Transverse colon (tissue), 4 donors: Measurements from ENCODE around the gene PARN. TPM values are rescaled to one million over a fixed set of nuclear protein-coding genes. Genes with fewer than 3 reads are reported as not detected.

Source experiments
- DNase-seq: peaks from one replicate; pipeline ENCODE4 v3.0.0-alpha.2; 2019
- H3K27ac ChIP-seq, 4 donors: fragments of 200-600 bp; sonication (generic); 2 replicates each; pipeline ENCODE4 v1.5.1; 2016 to 2018; ENCODE audit warnings: inconsistent platforms in 4 of 4
- H3K27me3 ChIP-seq: fragments of 200-600 bp; sonication (generic); 2 replicates; pipeline ENCODE4 v1.5.1; 2017; ENCODE audit warnings: inconsistent platforms
- H3K36me3 ChIP-seq, 4 donors: fragments of 200-600 bp; sonication (generic); 2 replicates each; pipeline ENCODE4 v1.5.1; 2017 to 2019; ENCODE audit warnings: inconsistent platforms in 4 of 4
- H3K4me1 ChIP-seq, 4 donors: fragments of 200-600 bp; sonication (generic); 2 replicates each; pipeline ENCODE4 v1.5.1; 2017 to 2020; ENCODE audit warnings: inconsistent platforms in 4 of 4
- H3K4me3 ChIP-seq, 4 donors: fragments of 200-600 bp; sonication (generic); 1 replicate in 1 of 4; 2 replicates in 3 of 4; pipeline versions ENCODE4 v1.5.1 to v1.6.1; 2017 to 2019; ENCODE audit warnings: inconsistent platforms in 4 of 4
- H3K9me3 ChIP-seq, 2 donors: fragments of 200-600 bp; sonication (generic); 2 replicates each; pipeline ENCODE4 v1.5.1; 2017 to 2019; ENCODE audit warnings: inconsistent platforms in 2 of 2
- EP300 ChIP-seq: sonication (generic); formaldehyde crosslinking; IDR thresholded peaks from one replicate; pipeline ENCODE4 v1.6.1; 2017; ENCODE audit warnings: antibody characterized with exemption, low read depth
- POLR2A ChIP-seq: fragments of 450-650 bp; IDR thresholded peaks from one replicate; pipeline ENCODE4 v1.6.1; 2016; ENCODE audit warnings: antibody characterized with exemption, mild to moderate bottlenecking, moderate library complexity
- POLR2AphosphoS5 ChIP-seq, 3 donors: sonication (generic); formaldehyde crosslinking; IDR thresholded peaks; one replicate each; pipeline ENCODE4 v1.6.1; 2016; ENCODE audit warnings: antibody characterized with exemption in 3 of 3
- WGBS, 2 donors: methylation state at CpG; one replicate each; pipeline ENCODE4 v1.1.5; 2018; ENCODE audit warnings: low coverage in 1 of 2; 5-methylcytosine and 5-hydroxymethylcytosine counted together
- in situ Hi-C, 4 donors: fragments of 200-750 bp; cut with MboI; loops; one replicate each; pipeline versions ENCODE4 v1.15.0 to v1.15.1; 2017; ENCODE audit warnings: low sequenced_read_pairs in 3 of 4, low pct_ligation_motif_present in 1 of 4, low pct_unique_long_range_greater_than_20kb in 1 of 4
- intact Hi-C: fragments of 100-400 bp; cut with DNase I; formaldehyde crosslinking; loops from one replicate; pipeline ENCODE4 v1.15.1; 2023; ENCODE audit warnings: low total_unique reads
- total RNA-seq, 4 donors: library from RNA; depleted of rRNA; stranded (reverse); fragments of >200 nt; gene quantifications; one replicate each; pipeline ENCODE4 v1.1.0, GENCODE V29; 2016
- TF ChIP-seq, protein P1 (sequence below), 5 experiments: fragments of 200-600 bp in 3 of 5; fragments of 450-650 bp in 2 of 5; sonication (generic) in 3 of 5; IDR thresholded peaks; 1 replicate in 2 of 5; 2 replicates in 3 of 5; pipeline ENCODE4 v1.5.1; 2016 to 2017; ENCODE audit warnings: antibody characterized with exemption in 5 of 5, inconsistent platforms in 3 of 5, mild to moderate bottlenecking in 2 of 5, moderate library complexity in 1 of 5

PARN gene
- total RNA-seq, 4 donors from 2014 or later: 26.9 to 57.3 (median 34.1) TPM

DNA sequence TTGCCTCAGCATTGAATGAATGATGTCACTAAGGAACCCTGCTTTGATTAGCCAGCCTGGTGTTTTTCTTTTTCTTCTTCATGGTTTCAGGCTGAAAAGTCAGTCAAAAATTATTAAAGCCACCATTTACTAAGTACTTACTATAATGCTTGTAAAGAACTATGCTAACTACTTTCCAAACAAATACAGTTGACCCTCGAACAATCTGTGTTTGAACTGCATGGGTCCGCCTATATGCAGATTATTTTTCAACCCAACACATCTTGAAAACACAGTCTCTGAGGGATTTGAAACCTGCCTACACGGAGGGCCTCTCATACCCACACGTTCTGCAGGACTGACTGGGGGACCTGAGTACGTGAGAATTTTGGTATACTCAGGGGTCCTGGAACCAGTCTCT is 136.3 kb downstream of the PARN start:
- Histone ChIP-seq H3K4me1 (peaks cover 0 to 2% (median 0%) of the 10 kb centered on the region in 4 donors), H3K9me3 (no peaks in the 10 kb centered on the region), H3K4me3 (no peak overlapping the region), H3K36me3 (no peaks in the 10 kb centered on the region), H3K27me3 (no peaks in the 10 kb centered on the region), H3K27ac (no peak overlapping the region)
- intact Hi-C loops: no loop called here
- WGBS, 2 donors: 90 to 94% methylated on average over 5 of the region's 5 CpGs
- in situ Hi-C loops: no loop called here
- TF ChIP-seq, protein P1, sequence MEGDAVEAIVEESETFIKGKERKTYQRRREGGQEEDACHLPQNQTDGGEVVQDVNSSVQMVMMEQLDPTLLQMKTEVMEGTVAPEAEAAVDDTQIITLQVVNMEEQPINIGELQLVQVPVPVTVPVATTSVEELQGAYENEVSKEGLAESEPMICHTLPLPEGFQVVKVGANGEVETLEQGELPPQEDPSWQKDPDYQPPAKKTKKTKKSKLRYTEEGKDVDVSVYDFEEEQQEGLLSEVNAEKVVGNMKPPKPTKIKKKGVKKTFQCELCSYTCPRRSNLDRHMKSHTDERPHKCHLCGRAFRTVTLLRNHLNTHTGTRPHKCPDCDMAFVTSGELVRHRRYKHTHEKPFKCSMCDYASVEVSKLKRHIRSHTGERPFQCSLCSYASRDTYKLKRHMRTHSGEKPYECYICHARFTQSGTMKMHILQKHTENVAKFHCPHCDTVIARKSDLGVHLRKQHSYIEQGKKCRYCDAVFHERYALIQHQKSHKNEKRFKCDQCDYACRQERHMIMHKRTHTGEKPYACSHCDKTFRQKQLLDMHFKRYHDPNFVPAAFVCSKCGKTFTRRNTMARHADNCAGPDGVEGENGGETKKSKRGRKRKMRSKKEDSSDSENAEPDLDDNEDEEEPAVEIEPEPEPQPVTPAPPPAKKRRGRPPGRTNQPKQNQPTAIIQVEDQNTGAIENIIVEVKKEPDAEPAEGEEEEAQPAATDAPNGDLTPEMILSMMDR (IDR thresholded peaks at IDR 0.05): no peak
- DNase-seq: no peak

DNA sequence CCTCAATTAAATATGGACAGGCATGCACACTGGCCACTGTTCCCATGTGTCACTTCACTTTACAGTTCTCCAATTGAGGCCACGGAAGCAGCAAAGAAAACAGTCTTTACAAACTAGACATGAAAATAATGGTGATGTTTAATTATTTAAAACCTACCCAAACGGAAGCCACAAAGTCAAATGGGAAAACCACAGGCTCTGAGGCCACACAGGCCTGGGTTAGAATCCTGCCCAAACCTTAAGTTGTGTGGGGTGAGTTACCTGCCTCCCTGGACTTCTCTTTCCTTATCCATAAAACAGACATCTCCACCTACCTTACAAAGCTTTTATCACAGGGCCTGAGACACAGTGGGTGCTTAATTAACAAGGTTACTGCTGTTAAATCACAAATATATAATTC is 137.4 kb downstream of the PARN start:
- H3K4me1 ChIP-seq: peaks cover 0 to 12% (median 5%) of the 10 kb centered on the region in 4 donors
- no peak for DNase-seq
- no peak for TF ChIP-seq POLR2AphosphoS5 (IDR thresholded peaks at IDR 0.05)
- no peak for TF ChIP-seq POLR2A
- no peak for TF ChIP-seq EP300
- TF ChIP-seq, protein P1 (IDR thresholded peaks at IDR 0.05): no peak
- H3K36me3 ChIP-seq: no peaks in the 10 kb centered on the region
- in situ Hi-C loops: no loop called here
- H3K4me3 ChIP-seq: no peak overlapping the region
- 71 to 92% methylated on average over 2 of the region's 2 CpGs for WGBS, 2 donors
- H3K27ac ChIP-seq: no peak overlapping the region
- H3K9me3 ChIP-seq: no peaks in the 10 kb centered on the region
- intact Hi-C loops: no loop called here
- no peaks in the 10 kb centered on the region for H3K27me3 ChIP-seq

DNA sequence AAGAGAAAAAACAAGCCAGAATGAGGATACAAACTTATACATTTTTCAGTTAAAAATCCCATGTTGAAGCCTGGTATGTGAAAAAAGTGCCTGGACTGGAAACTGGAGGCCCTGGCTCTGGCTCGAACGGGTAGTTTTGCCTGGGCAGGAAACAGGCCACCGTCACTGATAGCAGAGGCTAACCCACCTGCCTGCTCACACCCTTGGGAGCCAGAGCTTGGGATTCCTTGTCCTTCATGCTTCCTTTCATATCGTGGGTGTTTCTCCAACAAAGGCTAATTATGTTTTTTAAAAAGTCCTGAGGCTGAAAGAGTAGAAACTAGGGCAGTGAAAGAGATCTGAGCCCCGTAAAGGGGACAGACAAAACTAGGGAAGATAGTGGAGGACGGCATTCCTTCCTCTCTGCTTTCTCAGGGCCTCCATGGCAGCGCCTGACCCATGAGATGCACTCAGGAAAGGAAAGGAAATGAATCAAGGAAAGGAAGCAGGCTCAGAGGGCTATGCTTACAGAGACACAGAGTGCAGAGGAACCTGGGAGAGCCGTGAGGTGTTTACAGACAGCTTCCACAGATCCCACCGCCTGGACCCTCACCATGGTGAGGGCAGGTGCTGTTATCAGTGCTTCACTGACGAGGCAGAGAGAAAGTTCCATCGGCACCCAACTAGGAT is 138.1 kb downstream of the PARN start:
- no peak for DNase-seq
- no peaks in the 10 kb centered on the region for H3K27me3 ChIP-seq
- no peaks in the 10 kb centered on the region for H3K36me3 ChIP-seq
- no peak for TF ChIP-seq POLR2A
- TF ChIP-seq POLR2AphosphoS5 (IDR thresholded peaks at IDR 0.05): no peak
- TF ChIP-seq, protein P1 (IDR thresholded peaks at IDR 0.05): no peak
- no peak for TF ChIP-seq EP300
- no peaks in the 10 kb centered on the region for H3K9me3 ChIP-seq
- 85 to 88% methylated on average over 5 to 11 of the region's 11 CpGs for WGBS, 2 donors
- intact Hi-C loops: no loop called here
- peaks cover 4 to 18% (median 10%) of the 10 kb centered on the region in 4 donors for H3K4me1 ChIP-seq
- H3K27ac ChIP-seq: no peak overlapping the region
- in situ Hi-C loops: no loop called here
- no peak overlapping the region for H3K4me3 ChIP-seq

DNA sequence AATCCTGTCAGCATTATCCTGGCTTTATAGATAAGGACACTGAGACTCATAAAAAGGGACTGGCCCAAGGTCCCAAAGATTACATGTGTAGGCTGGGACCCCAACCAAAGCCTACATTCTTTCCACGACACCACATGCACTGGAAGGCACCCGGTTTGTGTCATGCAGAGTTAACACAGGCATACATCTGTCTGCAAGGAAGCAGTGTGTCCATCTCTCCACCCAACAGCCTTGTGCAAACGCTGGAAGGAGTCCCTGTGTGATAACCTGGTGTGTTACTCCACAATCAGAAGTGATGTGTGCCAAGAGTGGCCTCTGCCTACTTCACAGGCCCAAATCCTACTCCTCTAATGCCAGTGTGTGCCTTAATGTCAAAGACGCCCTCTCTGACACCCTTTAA is 139.8 kb downstream of the PARN start:
- Histone ChIP-seq H3K9me3 (no peaks in the 10 kb centered on the region), H3K27me3 (no peaks in the 10 kb centered on the region), H3K36me3 (no peaks in the 10 kb centered on the region), H3K4me1 (peaks cover 4 to 26% (median 20%) of the 10 kb centered on the region in 4 donors), H3K4me3 (no peak overlapping the region), H3K27ac (no peak overlapping the region)
- no peak for DNase-seq
- WGBS, 2 donors: 80 to 89% methylated on average over 1 to 4 of the region's 4 CpGs
- in situ Hi-C loops: no loop called here
- intact Hi-C loops: no loop called here
- no peak for TF ChIP-seq POLR2AphosphoS5 (IDR thresholded peaks at IDR 0.05)
- no peak for TF ChIP-seq POLR2A
- TF ChIP-seq, protein P1 (IDR thresholded peaks at IDR 0.05): no peak
